ENCODE results near the gene ZBED1.

ZBED1 gene

GRCh38 chrX:2451501-2452316 is 49.1 kb downstream of the ZBED1 start:
- H3K27ac ChIP-seq (ENCODE audit: low read depth, low read length, severe bottlenecking), result peak overlapping the region; percentile 2

DNA sequence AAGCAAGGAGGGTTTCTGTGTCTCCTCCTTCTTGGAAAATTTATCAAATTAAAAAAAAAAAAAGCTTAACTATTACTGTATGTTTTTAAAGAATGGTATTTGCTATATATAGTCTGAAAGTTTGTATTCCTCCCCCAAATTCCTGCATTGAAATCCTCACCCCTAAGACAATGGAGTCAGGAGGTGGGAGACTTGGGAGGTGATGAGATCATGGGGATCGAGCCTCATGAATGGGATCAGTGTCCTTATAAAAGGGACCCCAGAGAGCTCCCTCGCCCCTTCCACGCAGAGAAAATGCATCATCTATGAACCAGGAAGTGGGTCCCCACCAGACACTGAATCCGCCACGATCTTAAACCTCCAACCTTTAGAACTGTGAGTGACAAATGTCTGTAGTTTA is 50.1 kb downstream of the ZBED1 start:
- Histone ChIP-seq H3K9me3 (ENCODE audit: control insufficient read depth, low read length) (peaks cover 12% of the 10 kb centered on the region), H3K4me3 (ENCODE audit: extremely low read depth, insufficient read depth, low read length, poor library complexity, severe bottlenecking) (no peak overlapping the region), H3K4me1 (ENCODE audit: control insufficient read depth, insufficient read depth, low read length, poor library complexity, severe bottlenecking) (peaks cover 5% of the 10 kb centered on the region), H3K27ac (ENCODE audit: low read depth, low read length, severe bottlenecking) (no peak overlapping the region), H3K36me3 (ENCODE audit: control insufficient read depth, insufficient read depth, low read length) (peaks cover 8% of the 10 kb centered on the region)
- WGBS, 2 experiments (ENCODE audit: insufficient coverage in 2 of 2), result 38% methylated on average over 2 to 3 of the region's 5 CpGs

More at GRCh38 chrX:2451501-2452316, 49.1 kb downstream of the ZBED1 start:
- Histone ChIP-seq H3K4me3 (ENCODE audit: extremely low read depth, insufficient read depth, low read length, poor library complexity, severe bottlenecking) (no peak overlapping the region), H3K9me3 (ENCODE audit: control insufficient read depth, low read length) (peaks cover 9% of the 10 kb centered on the region), H3K36me3 (ENCODE audit: control insufficient read depth, insufficient read depth, low read length) (peaks cover 8% of the 10 kb centered on the region), H3K4me1 (ENCODE audit: control insufficient read depth, insufficient read depth, low read length, poor library complexity, severe bottlenecking) (peaks cover 5% of the 10 kb centered on the region)
- WGBS, 2 experiments (ENCODE audit: insufficient coverage in 2 of 2), result 64 to 81% methylated on average over 19 to 25 of the region's 25 CpGs

- Histone ChIP-seq H3K36me3 (ENCODE audit: control insufficient read depth, insufficient read depth, low read length) (peaks cover 8% of the 10 kb centered on the region), H3K9me3 (ENCODE audit: control insufficient read depth, low read length) (peaks cover 12% of the 10 kb centered on the region), H3K27ac (ENCODE audit: low read depth, low read length, severe bottlenecking) (no peak overlapping the region), H3K4me3 (ENCODE audit: extremely low read depth, insufficient read depth, low read length, poor library complexity, severe bottlenecking) (no peak overlapping the region), H3K4me1 (ENCODE audit: control insufficient read depth, insufficient read depth, low read length, poor library complexity, severe bottlenecking) (peaks cover 5% of the 10 kb centered on the region)
- 93 to 94% methylated on average over 7 to 10 of the region's 13 CpGs for WGBS, 2 experiments (ENCODE audit: insufficient coverage in 2 of 2)
These were observed 51.5 kb downstream of the ZBED1 start for GRCh38 chrX:2449135-2449886.

DNA sequence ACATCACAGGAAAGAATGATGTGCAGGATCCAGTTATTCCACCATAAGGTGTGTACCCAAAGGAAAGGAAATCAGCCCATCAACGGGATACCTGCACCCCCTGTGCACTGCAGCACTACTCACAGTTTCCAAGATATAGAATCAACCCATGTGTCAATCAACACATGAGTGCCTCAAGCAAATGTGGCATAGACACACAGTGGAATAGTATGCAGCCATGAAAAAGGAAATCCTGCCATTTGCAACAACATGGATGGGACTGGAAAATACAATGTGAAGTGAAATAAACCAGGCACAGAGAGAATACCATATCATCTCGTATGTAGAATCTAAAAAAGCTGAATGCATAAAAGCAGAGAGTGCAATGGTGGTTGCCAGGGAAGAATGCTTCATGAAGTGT is 53.3 kb downstream of the ZBED1 start:
- H3K4me1 ChIP-seq (ENCODE audit: control insufficient read depth, insufficient read depth, low read length, poor library complexity, severe bottlenecking), result peaks cover 5% of the 10 kb centered on the region
- WGBS, 2 experiments (ENCODE audit: insufficient coverage in 2 of 2), result no CpG with 5 or more reads among the region's 2 CpGs
- peaks cover 8% of the 10 kb centered on the region for H3K36me3 ChIP-seq (ENCODE audit: control insufficient read depth, insufficient read depth, low read length)
- no peak overlapping the region for H3K4me3 ChIP-seq (ENCODE audit: extremely low read depth, insufficient read depth, low read length, poor library complexity, severe bottlenecking)
- peaks cover 12% of the 10 kb centered on the region for H3K9me3 ChIP-seq (ENCODE audit: control insufficient read depth, low read length)
- no peak overlapping the region for H3K27ac ChIP-seq (ENCODE audit: low read depth, low read length, severe bottlenecking)

DNA sequence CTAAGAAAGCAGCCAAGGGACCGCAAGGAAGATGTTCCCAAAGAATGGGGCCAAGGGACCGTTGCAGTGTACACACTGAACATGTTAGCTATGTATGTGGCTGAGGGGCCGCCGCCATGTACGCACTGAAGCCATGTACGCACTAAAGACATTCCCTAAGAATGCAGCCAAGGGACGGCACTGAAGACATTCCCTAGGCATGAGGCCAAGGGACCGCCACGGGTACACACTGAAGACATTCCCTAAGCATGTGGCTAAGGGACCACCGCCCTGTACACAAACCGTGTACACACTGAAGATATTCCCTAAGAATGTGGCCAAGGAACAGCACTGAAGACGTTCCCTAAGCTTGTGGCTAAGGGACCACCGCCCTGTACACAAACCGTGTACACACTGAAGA is 54.0 kb downstream of the ZBED1 start:
- H3K27ac ChIP-seq (ENCODE audit: low read depth, low read length, severe bottlenecking), result no peak overlapping the region
- H3K4me3 ChIP-seq (ENCODE audit: extremely low read depth, insufficient read depth, low read length, poor library complexity, severe bottlenecking), result no peak overlapping the region
- H3K4me1 ChIP-seq (ENCODE audit: control insufficient read depth, insufficient read depth, low read length, poor library complexity, severe bottlenecking), result peaks cover 5% of the 10 kb centered on the region
- H3K9me3 ChIP-seq (ENCODE audit: control insufficient read depth, low read length), result peaks cover 12% of the 10 kb centered on the region
- H3K36me3 ChIP-seq (ENCODE audit: control insufficient read depth, insufficient read depth, low read length), result peaks cover 8% of the 10 kb centered on the region
- 95 to 98% methylated on average over 14 of the region's 14 CpGs for WGBS, 2 experiments (ENCODE audit: insufficient coverage in 2 of 2)

DNA sequence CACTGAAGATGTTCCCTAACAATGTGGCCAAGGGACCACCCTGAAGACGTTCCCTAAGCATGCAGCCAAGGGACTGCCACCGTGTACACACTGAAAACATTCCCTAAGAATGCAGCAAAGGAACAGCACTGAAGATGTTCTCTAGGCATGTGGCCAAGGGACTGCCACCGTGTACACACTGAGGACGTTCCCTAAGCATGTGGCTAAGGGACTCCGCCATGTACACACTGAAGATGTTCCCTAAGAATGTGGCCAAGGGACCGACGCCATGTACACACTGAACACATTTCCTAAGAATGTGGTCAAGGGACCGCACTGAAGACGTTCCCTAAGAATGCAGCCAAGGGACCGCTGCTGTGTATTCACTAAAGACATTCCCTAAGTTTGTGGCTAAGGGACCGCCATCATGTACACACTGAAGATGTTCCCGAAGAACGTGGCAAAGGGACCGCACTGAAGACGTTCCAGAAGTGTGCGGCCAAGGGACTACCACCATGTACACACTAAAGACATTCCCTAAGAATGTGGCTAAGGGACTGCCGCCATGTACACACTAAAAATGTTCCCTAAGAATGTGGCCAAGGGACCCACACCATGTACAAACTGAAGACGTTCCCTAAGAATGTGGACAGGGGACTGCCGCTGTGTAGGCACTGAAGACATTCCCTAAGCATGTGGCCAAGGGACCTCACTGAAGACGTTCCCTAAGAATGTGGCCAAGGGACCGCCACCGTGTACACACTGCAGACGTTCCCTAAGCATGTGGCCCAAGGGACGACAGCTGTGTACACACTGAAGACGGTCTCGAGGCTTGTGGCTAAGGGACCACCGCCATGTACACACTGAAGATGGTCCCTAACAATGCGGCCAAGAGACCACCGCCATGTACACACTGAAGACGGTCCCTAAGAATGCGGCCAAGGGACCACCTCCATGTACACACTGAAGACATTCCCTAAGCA is 54.8 kb downstream of the ZBED1 start:
- peaks cover 16% of the 10 kb centered on the region for H3K9me3 ChIP-seq (ENCODE audit: control insufficient read depth, low read length)
- H3K36me3 ChIP-seq (ENCODE audit: control insufficient read depth, insufficient read depth, low read length), result peaks cover 11% of the 10 kb centered on the region
- H3K4me1 ChIP-seq (ENCODE audit: control insufficient read depth, insufficient read depth, low read length, poor library complexity, severe bottlenecking), result peaks cover 5% of the 10 kb centered on the region
- H3K27ac ChIP-seq (ENCODE audit: low read depth, low read length, severe bottlenecking), result no peak overlapping the region
- WGBS, 2 experiments (ENCODE audit: insufficient coverage in 2 of 2), result 95 to 96% methylated on average over 29 to 30 of the region's 31 CpGs
- no peak overlapping the region for H3K4me3 ChIP-seq (ENCODE audit: extremely low read depth, insufficient read depth, low read length, poor library complexity, severe bottlenecking)

DNA sequence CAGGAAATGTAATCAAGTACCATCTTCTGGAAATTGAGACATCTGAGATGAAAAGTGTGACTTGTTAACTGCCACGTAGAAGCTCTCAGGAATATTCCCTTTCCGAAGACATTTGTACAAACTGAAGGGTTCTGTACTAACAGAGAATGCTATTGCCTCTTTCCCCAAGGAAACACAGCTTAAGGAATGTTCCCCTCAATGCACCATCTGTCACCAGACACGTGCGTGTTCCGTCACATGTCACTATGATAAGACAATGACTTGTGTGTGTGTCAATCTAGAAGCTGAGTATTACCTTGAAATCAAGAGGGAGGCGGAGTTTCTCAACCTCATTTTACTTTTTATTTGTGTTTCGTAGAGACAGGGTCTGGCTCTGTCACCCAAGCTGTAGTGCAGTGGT is 58.1 kb downstream of the ZBED1 start:
- Histone ChIP-seq H3K9me3 (ENCODE audit: control insufficient read depth, low read length) (peaks cover 28% of the 10 kb centered on the region), H3K36me3 (ENCODE audit: control insufficient read depth, insufficient read depth, low read length) (peaks cover 19% of the 10 kb centered on the region), H3K4me1 (ENCODE audit: control insufficient read depth, insufficient read depth, low read length, poor library complexity, severe bottlenecking) (no peaks in the 10 kb centered on the region), H3K27ac (ENCODE audit: low read depth, low read length, severe bottlenecking) (no peak overlapping the region), H3K4me3 (ENCODE audit: extremely low read depth, insufficient read depth, low read length, poor library complexity, severe bottlenecking) (no peak overlapping the region)
- WGBS, 2 experiments (ENCODE audit: insufficient coverage in 2 of 2), result 90% methylated on average over 2 to 4 of the region's 7 CpGs

DNA sequence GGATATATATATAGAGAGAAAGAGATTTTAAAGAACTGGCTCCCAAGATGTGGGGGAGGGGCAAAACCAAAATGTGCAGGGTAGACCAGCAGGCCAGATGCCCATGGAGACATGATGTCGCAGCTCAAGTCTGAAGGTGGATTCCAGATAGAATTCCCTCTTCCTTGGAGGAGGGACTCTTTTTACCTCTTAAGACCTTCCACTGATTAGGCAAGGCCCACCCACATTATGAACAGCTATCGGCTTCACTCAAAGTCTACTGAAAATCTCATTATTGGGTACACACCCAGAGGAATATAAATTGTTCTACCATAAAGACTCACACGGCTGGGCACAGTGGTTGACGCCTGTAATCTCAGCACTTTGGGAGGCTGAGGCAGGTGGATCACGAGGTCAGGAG is 59.3 kb downstream of the ZBED1 start:
- Histone ChIP-seq H3K4me3 (ENCODE audit: extremely low read depth, insufficient read depth, low read length, poor library complexity, severe bottlenecking) (no peak overlapping the region), H3K4me1 (ENCODE audit: control insufficient read depth, insufficient read depth, low read length, poor library complexity, severe bottlenecking) (no peaks in the 10 kb centered on the region), H3K36me3 (ENCODE audit: control insufficient read depth, insufficient read depth, low read length) (peaks cover 15% of the 10 kb centered on the region), H3K9me3 (ENCODE audit: control insufficient read depth, low read length) (peaks cover 16% of the 10 kb centered on the region), H3K27ac (ENCODE audit: low read depth, low read length, severe bottlenecking) (no peak overlapping the region)
- WGBS, 2 experiments (ENCODE audit: insufficient coverage in 2 of 2), result 94 to 100% methylated on average over 5 of the region's 5 CpGs

DNA sequence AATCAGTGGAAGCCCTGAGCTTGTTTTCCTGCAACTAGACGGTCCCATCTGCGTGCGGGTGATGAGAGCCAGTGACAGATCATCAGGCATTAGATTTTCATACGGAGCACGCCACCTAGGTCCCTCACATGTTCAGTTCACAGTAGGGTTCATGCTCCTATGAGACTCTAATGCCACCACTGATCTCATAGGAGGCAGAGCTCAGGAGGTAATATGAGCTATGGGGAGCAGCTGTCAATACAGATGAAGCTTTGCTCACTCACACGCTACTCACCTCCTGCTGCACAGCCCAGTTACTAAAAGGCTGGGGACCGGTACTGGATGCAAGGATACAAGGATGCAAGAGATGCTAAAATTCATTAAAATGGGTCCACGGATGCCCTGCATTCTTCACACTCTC is 61.2 kb downstream of the ZBED1 start:
- 97 to 98% methylated on average over 6 to 7 of the region's 8 CpGs for WGBS, 2 experiments (ENCODE audit: insufficient coverage in 2 of 2)
- H3K36me3 ChIP-seq (ENCODE audit: control insufficient read depth, insufficient read depth, low read length), result peaks cover 19% of the 10 kb centered on the region
- H3K4me3 ChIP-seq (ENCODE audit: extremely low read depth, insufficient read depth, low read length, poor library complexity, severe bottlenecking), result no peak overlapping the region
- H3K4me1 ChIP-seq (ENCODE audit: control insufficient read depth, insufficient read depth, low read length, poor library complexity, severe bottlenecking), result no peaks in the 10 kb centered on the region
- H3K9me3 ChIP-seq (ENCODE audit: control insufficient read depth, low read length), result peaks cover 16% of the 10 kb centered on the region
- no peak overlapping the region for H3K27ac ChIP-seq (ENCODE audit: low read depth, low read length, severe bottlenecking)

Measured in mesodermal cell (in vitro differentiated cells).